GM12892 (cell line): ENCODE results near the gene ABCC4.

ENCODE experiments used
- DNase-seq: peaks from one replicate; pipeline ENCODE4 v3.0.0; 2011; ENCODE audit not compliant: insufficient read length
- FAIRE-seq: peaks from 2 replicates; lab custom pipeline; 2011; peaks lifted over from hg19 to GRCh38; lab: Jason Lieb, UNC
- POLR2A ChIP-seq: IDR thresholded peaks from 2 replicates; pipeline ENCODE4 v1.6.1; 2011; ENCODE audit warnings: low read depth, low read length, control low read depth
- POLR2AphosphoS5 ChIP-seq: IDR thresholded peaks from 2 replicates; pipeline ENCODE4 v1.6.1; 2011; ENCODE audit warnings: low read depth, low read length, control low read depth
- TAF1 ChIP-seq: IDR thresholded peaks from 2 replicates; pipeline ENCODE4 v1.6.1; 2011; ENCODE audit warnings: low read depth, mild to moderate bottlenecking, control low read depth, low read length, borderline replicate concordance

The ABCC4 gene

DNA sequence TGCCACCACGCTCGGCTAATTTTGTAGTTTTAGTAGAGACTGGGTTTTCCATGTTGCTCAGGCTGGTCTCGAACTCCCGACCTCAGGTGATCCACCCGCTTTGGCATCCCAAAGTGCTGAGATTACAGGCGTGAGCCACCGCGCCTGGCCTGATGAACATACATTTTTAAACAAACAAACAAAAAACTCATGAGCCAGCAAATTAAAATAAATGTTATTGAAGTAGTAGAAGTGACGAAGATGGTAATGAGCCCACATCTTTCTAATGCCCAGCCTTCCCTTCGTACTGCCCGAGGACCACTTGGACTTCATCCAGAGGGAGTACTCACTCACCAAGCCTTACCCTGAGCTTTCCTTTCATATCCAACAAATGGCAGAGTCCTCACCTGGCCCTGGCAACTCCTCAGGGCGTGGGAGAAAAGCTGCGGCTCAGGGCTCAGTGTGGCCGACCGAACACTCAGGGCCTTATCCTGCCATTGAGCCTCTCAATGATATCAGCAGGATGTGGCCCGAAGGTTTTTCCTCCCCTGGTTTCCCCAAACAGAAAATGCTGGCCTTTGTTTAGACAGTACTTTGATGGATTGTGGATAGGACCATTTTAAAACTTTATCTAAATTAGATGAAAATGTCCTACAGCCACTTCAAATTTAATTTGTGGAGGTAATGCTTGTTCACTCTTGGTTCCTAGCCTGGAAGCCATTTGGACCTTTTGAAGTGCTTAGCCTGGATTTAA lies 22.8 kb upstream of the ABCC4 start:
- FAIRE-seq (no peak), DNase-seq (no peak)
- TF ChIP-seq POLR2AphosphoS5 = no peak
- TF ChIP-seq POLR2A = no peak
- no peak for TF ChIP-seq TAF1

DNA sequence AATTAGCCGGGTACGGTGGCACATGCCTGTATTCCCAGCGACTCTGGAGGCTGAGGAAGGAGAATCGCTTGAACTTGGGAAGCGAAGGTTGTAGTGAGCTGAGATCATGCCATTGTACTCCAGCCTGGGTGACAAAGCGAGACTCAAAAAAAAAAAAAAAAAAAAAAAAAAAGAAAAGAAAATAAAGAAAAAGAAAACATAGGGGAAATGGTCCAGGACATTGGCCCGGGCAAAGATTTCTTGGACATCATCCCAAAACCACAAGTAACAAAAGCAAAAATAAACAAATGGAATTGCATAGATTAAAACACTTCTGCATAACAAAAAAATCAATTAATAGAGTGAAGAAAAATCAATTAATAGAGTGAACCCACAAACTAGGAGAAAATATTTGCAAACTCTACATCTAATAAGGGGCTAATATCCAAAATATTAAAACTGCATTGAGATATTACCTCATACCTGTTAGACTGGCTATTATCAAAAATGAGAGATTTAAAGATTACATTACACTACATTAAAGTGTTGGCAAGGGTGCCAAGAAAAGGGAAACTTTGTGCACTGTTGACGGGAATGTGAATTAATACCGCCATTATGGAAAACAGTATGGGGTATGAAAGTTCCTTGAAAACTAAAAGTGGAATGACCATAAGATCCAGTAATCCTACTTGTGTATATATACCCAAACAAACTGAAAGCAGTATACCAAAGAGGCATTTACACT lies 18.5 kb upstream of the ABCC4 start:
- TF ChIP-seq POLR2AphosphoS5 = no peak
- TF ChIP-seq TAF1 = no peak
- TF ChIP-seq POLR2A = no peak
- DNase-seq (no peak), FAIRE-seq (no peak)

DNA sequence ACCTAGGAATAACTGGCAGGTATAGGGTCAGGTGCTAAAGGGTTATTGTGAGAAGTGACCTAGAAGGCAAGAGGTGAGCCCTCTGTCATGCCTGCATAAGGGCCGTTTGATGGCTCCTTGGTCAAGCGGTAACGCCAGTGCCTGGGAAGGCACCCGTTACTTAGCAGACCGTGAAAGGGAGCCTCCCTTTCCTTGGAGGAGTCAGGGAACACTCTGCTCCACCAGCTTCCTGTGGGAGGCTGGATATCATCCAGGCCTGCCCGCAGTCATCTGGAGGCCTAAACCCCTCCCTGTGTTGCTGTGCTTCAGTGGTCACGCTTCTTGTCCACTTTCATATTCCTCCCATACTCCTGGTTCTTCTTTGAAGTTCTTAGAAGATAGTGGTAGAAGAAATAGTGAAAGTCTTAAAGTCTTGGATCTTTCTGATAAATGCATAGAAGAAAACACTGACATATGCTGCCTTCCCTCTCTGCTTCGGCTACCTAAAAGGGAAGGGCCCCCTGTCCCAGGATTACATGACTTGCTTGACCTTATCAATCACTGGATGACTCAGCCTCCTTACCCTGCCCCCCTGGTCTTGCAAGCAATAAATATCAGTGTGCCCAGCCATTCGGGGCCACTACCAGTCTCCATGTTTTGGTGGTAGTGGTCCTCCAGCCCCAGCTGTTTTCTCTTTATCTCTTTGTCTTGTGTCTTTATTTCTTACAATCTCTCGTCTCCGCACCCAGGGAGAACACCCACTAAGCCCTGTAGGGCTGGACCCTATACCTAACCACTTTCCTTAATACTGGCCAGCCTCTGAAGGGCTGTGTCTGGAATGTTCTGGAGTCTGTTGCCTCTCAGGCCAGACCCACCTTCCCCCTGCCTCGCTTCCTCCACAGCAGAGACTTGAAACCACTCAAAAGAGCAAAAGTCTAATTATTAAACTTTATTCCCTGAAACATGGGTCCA lies 16.1 kb upstream of the ABCC4 start:
- TF ChIP-seq TAF1 (no peak), POLR2AphosphoS5 (no peak), POLR2A (no peak)
- DNase-seq (no peak), FAIRE-seq (no peak)

DNA sequence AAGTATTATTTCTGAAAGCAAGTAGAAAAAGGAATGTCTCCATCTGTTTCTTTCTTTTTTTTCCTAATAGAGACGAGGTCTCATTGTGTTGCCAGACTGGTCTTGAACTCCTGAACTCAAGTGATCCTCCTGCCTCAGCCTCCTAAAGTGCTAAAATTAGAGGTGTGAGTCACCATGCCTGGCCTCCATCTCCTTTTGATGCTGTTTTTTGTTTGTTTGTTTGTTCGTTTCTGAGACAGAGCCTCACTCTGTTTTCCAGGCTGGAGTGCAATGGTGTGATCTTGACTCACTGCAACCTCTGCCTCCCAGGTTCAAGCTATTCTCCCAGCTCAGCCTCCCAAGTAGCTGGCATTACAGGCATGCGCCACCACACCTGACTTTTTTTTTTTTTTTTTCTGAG lies 14.5 kb upstream of the ABCC4 start:
- FAIRE-seq = no peak
- TF ChIP-seq TAF1 (no peak), POLR2AphosphoS5 (no peak), POLR2A (no peak)

DNA sequence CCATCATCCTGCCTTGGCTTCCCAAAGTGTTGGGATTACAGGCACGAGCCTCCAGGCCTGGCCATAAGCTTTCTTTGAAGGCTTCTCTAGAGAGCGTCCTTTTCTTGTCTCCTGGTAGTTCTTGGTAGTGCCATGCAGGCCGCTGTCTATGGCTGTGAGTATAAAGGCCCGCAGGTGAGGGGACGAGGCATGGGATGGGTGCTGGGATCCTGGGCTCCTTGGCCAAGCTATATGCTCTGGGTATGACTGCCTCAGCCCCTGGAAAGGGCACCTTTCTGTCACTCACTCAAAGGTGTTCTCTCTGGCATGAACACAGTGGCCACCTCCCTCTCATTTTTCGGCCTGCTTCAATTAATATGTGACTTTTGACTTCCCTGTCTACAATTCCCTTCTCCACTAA lies 6.3 kb upstream of the ABCC4 start:
- DNase-seq (no peak), FAIRE-seq (no peak)
- TF ChIP-seq POLR2A = no peak
- TF ChIP-seq POLR2AphosphoS5 = no peak
- no peak for TF ChIP-seq TAF1

More for the DNA sequence above, 14.5 kb upstream of the ABCC4 start:
- no peak for DNase-seq

DNA sequence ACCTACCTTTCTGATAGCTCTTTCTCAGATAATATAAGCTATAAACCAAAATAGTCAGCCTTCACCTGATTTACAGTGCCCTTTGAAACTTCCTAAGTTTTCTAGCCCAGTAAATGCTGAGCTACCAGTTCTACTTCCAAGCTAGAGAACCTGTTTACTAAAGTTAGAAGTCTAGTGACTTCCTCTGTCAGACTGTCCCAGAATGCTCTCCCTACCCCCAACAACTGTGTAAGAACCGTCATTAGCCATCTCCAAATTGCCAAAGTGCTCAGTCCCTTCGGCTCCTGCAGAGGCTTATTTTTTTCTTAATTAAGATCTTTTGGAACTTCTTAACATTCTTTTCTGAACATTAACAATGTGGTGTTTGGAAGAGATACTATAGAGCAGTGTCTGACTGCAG lies 3.2 kb upstream of the ABCC4 start:
- no peak for TF ChIP-seq POLR2A
- TF ChIP-seq TAF1 = no peak
- no peak for TF ChIP-seq POLR2AphosphoS5
- FAIRE-seq (no peak), DNase-seq (no peak)

DNA sequence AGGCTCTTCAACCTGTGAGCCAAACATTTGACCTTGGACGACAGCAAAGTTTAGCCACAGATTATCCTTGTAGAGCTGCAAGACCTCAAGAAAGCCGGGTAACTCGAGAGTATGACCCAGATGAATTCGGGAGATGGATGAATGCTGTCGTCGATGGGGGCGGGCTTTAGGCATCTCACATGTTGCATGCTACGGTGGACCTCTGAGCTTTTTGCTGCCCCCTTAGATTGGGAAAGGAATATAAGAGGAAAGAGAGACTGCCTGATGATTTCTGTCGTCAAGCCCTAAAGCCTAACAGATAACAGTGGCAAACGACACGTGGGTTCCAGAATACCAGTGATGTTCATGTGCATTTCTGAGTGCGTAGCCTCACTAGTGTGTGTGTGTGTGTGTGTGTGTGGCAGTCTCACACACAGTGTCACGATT lies 730 bp upstream of the ABCC4 start:
- no peak for DNase-seq
- TF ChIP-seq POLR2A = no peak
- no peak for TF ChIP-seq POLR2AphosphoS5
- TF ChIP-seq TAF1 = no peak
- FAIRE-seq = peak; percentile 24

DNA sequence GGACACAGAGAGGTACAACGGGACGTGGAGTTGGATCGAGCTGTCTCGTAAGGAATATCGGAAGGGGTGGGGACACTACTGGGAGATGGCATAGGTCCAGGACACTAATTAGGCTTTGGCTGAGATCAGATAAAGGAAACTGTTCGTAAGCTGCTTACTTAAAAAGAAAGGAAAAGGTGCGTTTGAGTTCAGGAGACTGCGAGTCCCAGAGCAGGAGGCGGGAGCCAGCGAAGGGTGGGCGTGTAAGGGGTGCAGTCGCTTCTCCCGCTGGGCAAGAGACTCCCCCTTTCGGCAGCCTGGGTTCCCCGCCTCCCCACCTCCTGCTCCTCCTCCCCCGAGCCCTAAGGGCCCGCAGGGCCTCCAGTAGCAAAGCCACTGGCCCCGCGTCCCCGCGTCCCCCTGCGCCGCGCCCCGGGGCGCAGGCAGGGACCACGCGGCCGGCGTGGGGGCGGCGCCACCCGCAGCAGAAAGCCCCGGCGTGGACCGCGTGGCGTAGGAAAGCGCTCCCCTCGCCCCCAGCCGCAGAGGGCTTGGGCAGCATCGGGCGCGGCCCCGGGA lies 547 bp downstream of the ABCC4 start:
- FAIRE-seq (peak; percentile 88), DNase-seq (peak; percentile 68)
- TF ChIP-seq TAF1 = no peak
- no peak for TF ChIP-seq POLR2A
- TF ChIP-seq POLR2AphosphoS5 = no peak

DNA sequence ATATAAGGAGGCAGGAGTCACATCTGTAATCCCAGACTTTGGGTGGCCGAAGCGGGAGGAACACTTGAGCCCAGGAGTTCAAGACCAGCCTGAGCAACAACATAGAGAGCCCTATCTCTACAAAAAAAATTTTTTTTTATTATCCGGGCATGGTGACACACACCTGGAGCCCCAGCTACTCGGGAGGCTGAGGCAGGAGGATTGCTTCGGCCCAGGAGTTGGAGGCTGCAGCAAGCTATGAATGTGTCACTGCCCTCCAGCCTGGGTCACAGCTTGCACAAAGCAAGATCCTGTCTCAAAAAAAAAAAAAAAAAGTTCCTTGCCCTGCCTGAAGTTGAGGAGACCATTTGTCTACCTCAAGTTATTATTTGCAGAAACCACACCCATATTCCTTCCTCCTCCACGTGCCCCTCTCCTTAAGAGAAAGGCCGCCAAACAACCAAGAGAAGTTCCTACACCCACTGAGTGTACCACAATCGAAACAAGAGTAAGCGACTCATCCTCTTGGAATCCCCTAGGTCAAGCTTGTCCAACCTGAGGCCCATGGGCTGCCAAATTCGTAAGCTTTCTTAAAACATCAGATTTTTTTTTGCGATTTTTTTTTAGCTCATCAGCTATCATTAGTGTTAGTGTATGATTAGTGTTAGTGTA lies 2.2 kb downstream of the ABCC4 start:
- FAIRE-seq (no peak), DNase-seq (no peak)
- no peak for TF ChIP-seq TAF1
- no peak for TF ChIP-seq POLR2AphosphoS5
- TF ChIP-seq POLR2A = no peak

DNA sequence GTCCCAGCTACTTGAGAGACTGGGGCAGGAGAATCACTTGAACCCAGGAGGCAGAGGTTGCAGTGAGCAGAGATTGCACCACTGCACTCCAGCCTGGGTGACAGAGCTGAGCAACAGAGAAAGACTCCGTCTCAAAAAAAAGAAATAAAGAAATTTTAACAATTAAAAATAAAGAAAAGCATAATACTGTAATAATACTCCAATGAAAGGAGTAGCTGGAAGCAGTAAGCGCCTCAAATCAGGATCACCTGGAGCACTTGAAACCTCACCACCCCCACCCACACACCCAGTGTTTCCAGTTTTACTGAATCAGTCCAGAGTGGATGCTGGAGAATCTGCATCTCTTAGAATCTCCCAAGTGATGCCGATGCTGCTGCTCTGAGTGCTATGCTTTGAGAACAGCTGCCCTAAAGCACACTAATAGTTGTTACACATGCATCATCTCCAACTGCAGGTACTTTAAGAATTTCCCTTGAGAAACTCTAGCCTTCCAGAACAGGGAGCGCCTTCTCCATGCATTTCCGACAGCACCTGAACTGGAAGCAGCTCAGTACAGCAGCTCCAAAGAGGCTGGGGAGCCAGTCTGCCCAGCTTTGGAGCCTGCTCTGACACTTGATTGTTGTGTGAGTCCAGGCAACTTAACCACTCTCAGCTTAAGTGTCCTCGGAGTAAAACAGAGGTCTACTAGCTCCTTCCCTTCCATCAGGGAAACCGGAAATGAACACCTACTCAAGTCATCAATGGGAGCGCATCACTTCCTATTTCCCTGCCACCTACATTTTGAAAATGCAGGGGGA lies 2.9 kb downstream of the ABCC4 start:
- FAIRE-seq (no peak), DNase-seq (no peak)
- TF ChIP-seq POLR2A = no peak
- TF ChIP-seq TAF1 = no peak
- no peak for TF ChIP-seq POLR2AphosphoS5
